T-cell (primary cell): ENCODE measurements around the gene OR6A2. TPM values are rescaled to one million over a fixed set of nuclear protein-coding genes. Genes with fewer than 3 reads are reported as not detected.

Source experiments
- ATAC-seq, 4 experiments: fragments of 200-7000 bp in 3 of 4; fragments of 150-1000 bp in 1 of 4; cut with Tn5 transposase; replicated peaks in 1 of 4; 1 replicate in 3 of 4; 2 replicates in 1 of 4; pipeline ENCODE4 v1.10.0; 2021; ENCODE audit warnings: moderate library complexity in 3 of 4, mild to moderate bottlenecking in 2 of 4, moderate number of reproducible peaks in 1 of 4
- CTCF ChIA-PET, 2 donors: fragments of 300-600 bp; sonication (Branson Sonifier 250); formaldehyde crosslinking; loops; one replicate each; lab custom pipeline; 2022; ENCODE audit warnings: antibody characterized with exemption in 2 of 2; lab: Charles Lee
- POLR2A ChIA-PET, 2 donors: fragments of 300-600 bp; sonication (Branson Sonifier 250); formaldehyde crosslinking; loops; one replicate each; lab custom pipeline; 2022; ENCODE audit warnings: antibody characterized with exemption in 2 of 2; lab: Charles Lee
- DNase-seq, 35 experiments: peaks; one replicate each; pipeline versions ENCODE4 v3.0.0 to v3.0.0-alpha.2; 2013 to 2023
- H3K27ac ChIP-seq: one replicate; pipeline ENCODE4 v1.5.1; 2013; ENCODE audit warnings: low read length
- H3K27me3 ChIP-seq, 2 experiments: replicated peaks in 1 of 2; 1 replicate in 1 of 2; 2 replicates in 1 of 2; pipeline versions ENCODE4 v1.6.1 to v1.7.0; 2013; ENCODE audit warnings: low read length in 1 of 2, mixed read lengths in 1 of 2; ENCODE audit not compliant: control insufficient read depth in 2 of 2, insufficient read depth in 2 of 2; ENCODE audit errors: extremely low read depth in 1 of 2
- H3K36me3 ChIP-seq, 2 donors: 1 replicate in 1 of 2; 2 replicates in 1 of 2; pipeline versions ENCODE4 v1.6.1 to v1.7.0; 2013; ENCODE audit warnings: low read length in 1 of 2; ENCODE audit not compliant: control insufficient read depth in 2 of 2, insufficient read depth in 1 of 2; ENCODE audit errors: extremely low read depth in 1 of 2
- H3K4me1 ChIP-seq, 2 experiments: 1 replicate in 1 of 2; 2 replicates in 1 of 2; pipeline versions ENCODE4 v1.6.1 to v1.7.0; 2013; ENCODE audit warnings: low read length in 2 of 2, mixed read lengths in 1 of 2; ENCODE audit not compliant: insufficient read depth in 2 of 2, control insufficient read depth in 1 of 2; ENCODE audit errors: extremely low read depth in 1 of 2
- H3K4me3 ChIP-seq, 2 donors: 1 replicate in 1 of 2; 2 replicates in 1 of 2; pipeline versions ENCODE4 v1.5.1 to v1.7.0; 2013; ENCODE audit warnings: mild to moderate bottlenecking in 2 of 2, low read length in 1 of 2, moderate library complexity in 1 of 2; ENCODE audit not compliant: control insufficient read depth in 1 of 2; ENCODE audit errors: extremely low read depth in 1 of 2
- H3K9me3 ChIP-seq: 2 replicates; pipeline ENCODE4 v1.7.0; 2013
- H3K27ac Mint-ChIP-seq, 2 donors: one replicate each; pipeline ENCODE4 v1.8.0; 2020 to 2021; ENCODE audit warnings: mild to moderate bottlenecking in 2 of 2, mixed read lengths in 2 of 2
- H3K27me3 Mint-ChIP-seq, 2 donors: one replicate each; pipeline ENCODE4 v1.8.0; 2021 to 2022; ENCODE audit warnings: mixed read lengths in 2 of 2
- H3K36me3 Mint-ChIP-seq: one replicate; pipeline ENCODE4 v1.8.0; 2021; ENCODE audit warnings: mixed read lengths
- H3K4me1 Mint-ChIP-seq, 3 donors: one replicate each; pipeline ENCODE4 v1.8.0; 2020 to 2022; ENCODE audit warnings: mixed read lengths in 3 of 3, mild to moderate bottlenecking in 1 of 3
- H3K4me3 Mint-ChIP-seq, 3 donors: one replicate each; pipeline ENCODE4 v1.8.0; 2020 to 2022; ENCODE audit warnings: mild to moderate bottlenecking in 3 of 3, mixed read lengths in 3 of 3, moderate library complexity in 3 of 3
- H3K9me3 Mint-ChIP-seq, 3 donors: one replicate each; pipeline ENCODE4 v1.8.0; 2020 to 2022; ENCODE audit warnings: mixed read lengths in 3 of 3
- WGBS: methylation state at CpG from one replicate; pipeline ENCODE4 v1.1.5; 2013; ENCODE audit warnings: missing lambda C conversion rate; ENCODE audit not compliant: insufficient coverage; 5-methylcytosine and 5-hydroxymethylcytosine counted together
- total RNA-seq, 35 experiments: library from RNA in 6 of 35; stranded (reverse) in 6 of 35; fragments of 120-200 nt in 1 of 35; gene quantifications; one replicate each; pipeline versions ENCODE4 v1.2.1 to v1.2.4 and lab custom pipeline; 2013 to 2026

OR6A2 gene
- total RNA-seq (under 1 TPM in 1 of 5 donors, not detected in 4; 0.35 TPM), total RNA-seq (lab: John Stamatoyannopoulos, UW) (0 to 0.10 (median 0) reads per million in 29 experiments)
- total RNA-seq (2013), result 0.11 TPM

DNA sequence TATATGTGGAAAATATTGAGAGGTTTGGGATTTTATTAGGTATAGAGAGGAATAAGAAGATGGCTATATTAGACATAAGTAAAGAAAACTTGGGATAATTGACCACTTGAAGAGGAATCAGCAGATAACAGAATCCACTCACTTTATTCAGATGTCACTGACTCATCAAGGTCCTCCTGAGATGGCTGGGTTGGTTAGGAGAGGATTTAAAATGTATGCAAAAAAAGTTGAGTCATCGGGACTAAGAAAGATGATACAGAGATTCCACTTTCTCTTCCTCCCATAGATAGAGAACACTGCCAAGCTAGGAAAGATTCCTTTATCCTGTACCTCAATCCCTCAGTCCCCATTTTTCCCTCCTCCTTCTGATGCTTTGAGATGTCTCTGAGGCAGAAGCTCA lies at the start of gene OR6A2:
Gene OR6A2, minus strand, starts transcription at position 288 of the 400 bp plus-strand sequence. CDS start 3,981 bp downstream, outside the sequence.
- no CpG with 5 or more reads among the region's 1 CpG for WGBS
- no peaks in the 10 kb centered on the region for H3K36me3 ChIP-seq
- Mint-ChIP-seq H3K36me3 (peaks cover 7% of the 10 kb centered on the region), H3K27me3 (peaks cover 0 to 5% of the 10 kb centered on the region in 2 donors), H3K4me3 (no peak within 1 kb of the TSS), H3K9me3 (peaks cover 10 to 14% (median 10%) of the 10 kb centered on the region in 3 donors), H3K27ac (no peak within 1 kb of the TSS), H3K4me1 (no peaks in the 10 kb centered on the region)
- H3K27ac ChIP-seq, result no peak within 1 kb of the TSS
- no peak for DNase-seq
- H3K4me1 ChIP-seq, result no peaks in the 10 kb centered on the region
- no peaks in the 10 kb centered on the region for H3K9me3 ChIP-seq
- POLR2A ChIA-PET, result no interaction called here
- H3K4me3 ChIP-seq, result no peak within 1 kb of the TSS
- H3K27me3 ChIP-seq, result no peaks in the 10 kb centered on the region
- CTCF ChIA-PET, result no interaction called here
- ATAC-seq, result no peak

DNA sequence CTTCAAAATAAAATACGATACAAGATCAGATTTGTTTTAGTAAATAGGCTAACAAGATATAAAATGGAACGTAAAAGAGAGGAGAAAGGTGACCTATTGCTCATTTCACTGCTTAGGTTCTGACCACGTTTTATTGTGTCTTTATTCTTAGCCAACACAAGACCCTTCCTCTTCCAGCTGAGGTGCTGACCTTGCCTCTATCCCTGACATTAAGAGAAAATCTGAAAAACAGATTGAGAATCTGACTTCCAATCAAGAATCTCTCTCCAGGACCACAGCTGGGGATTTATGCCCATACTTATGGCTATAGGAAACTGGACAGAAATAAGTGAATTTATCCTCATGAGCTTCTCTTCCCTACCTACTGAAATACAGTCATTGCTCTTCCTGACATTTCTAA lies 45.9 kb upstream of the OR6A2 start, which contains the start of gene OR10A5:
Gene OR10A5, plus strand, starts transcription at position 301 of the 400 bp plus-strand sequence. Its CDS starts 0 bp downstream, at position 301.
- no peaks in the 10 kb centered on the region for H3K36me3 ChIP-seq
- no peak for DNase-seq
- H3K4me3 Mint-ChIP-seq, result no peak within 1 kb of the TSS
- no peak within 1 kb of the TSS for H3K4me3 ChIP-seq
- H3K27me3 ChIP-seq, result peaks cover 0 to 12% of the 10 kb centered on the region in 2 experiments
- peaks cover 14 to 43% of the 10 kb centered on the region in 2 donors for H3K27me3 Mint-ChIP-seq
- no peak within 1 kb of the TSS for H3K27ac Mint-ChIP-seq
- CTCF ChIA-PET, result no interaction called here
- 90% methylated on average over 2 of the region's 3 CpGs for WGBS
- H3K4me1 ChIP-seq, result no peaks in the 10 kb centered on the region
- H3K36me3 Mint-ChIP-seq, result no peaks in the 10 kb centered on the region
- no peak within 1 kb of the TSS for H3K27ac ChIP-seq
- H3K9me3 Mint-ChIP-seq, result peaks cover 0 to under 1% (median 0%) of the 10 kb centered on the region in 3 donors
- POLR2A ChIA-PET, result no interaction called here
- H3K9me3 ChIP-seq, result no peaks in the 10 kb centered on the region
- no peaks in the 10 kb centered on the region for H3K4me1 Mint-ChIP-seq
- ATAC-seq, result no peak

DNA sequence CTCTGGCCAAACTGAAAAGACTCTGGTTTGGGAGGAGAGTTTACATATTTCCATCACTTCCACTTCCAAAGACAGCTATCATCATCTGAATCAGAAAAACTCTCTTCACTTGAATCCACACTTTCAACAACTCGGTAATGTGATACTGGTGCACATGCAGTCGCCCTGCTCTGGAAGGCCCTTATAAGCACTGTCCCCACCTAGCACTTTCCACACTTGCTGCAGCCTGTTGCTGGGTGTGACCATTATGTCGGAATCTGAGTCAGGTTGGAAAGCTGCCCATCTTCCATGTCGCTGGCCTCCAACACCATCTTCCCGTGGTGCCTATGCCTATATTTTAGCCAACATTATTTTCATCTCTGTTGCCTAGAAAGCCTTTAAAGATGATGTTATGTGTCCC lies 44.9 kb upstream of the OR6A2 start:
- Histone ChIP-seq H3K27me3 (peaks cover 0 to 13% of the 10 kb centered on the region in 2 experiments), H3K36me3 (no peaks in the 10 kb centered on the region), H3K4me1 (no peaks in the 10 kb centered on the region), H3K9me3 (no peaks in the 10 kb centered on the region), H3K4me3 (no peak overlapping the region), H3K27ac (no peak overlapping the region)
- POLR2A ChIA-PET, result interaction anchor here in 1 of 2 donors (0.7 kb wide), 1 partner anchor 575 kb away, joined by 3 read pairs; no protein-coding TSS in a partner anchor
- no peak overlapping the region for H3K27ac Mint-ChIP-seq
- no peaks in the 10 kb centered on the region for H3K36me3 Mint-ChIP-seq
- H3K9me3 Mint-ChIP-seq, result no peaks in the 10 kb centered on the region
- H3K4me1 Mint-ChIP-seq, result no peaks in the 10 kb centered on the region
- DNase-seq (no peak), ATAC-seq (no peak)
- peaks cover 11 to 43% of the 10 kb centered on the region in 2 donors for H3K27me3 Mint-ChIP-seq
- 90% methylated on average over 2 of the region's 5 CpGs for WGBS
- CTCF ChIA-PET, result no interaction called here
- H3K4me3 Mint-ChIP-seq, result no peak overlapping the region

DNA sequence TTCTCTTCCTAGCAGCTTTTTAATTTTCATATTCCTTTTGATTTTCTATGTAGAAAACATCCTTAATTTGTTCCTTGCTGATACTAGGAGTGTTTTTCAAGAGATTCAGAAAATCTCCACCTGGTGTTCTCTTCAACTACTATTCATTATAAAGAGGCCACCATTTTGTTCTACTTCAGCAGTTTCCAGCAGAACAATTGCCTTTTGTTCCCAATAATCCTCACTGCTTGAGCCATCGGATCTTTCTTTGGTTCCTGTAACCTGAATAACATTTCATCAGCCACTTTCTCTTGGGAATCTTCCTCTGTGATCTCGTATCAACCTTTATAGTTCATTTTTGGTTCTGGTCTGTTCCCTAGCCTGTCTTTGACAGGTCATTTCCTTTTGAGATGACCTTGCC lies 44.2 kb upstream of the OR6A2 start:
- CTCF ChIA-PET, result no interaction called here

DNA sequence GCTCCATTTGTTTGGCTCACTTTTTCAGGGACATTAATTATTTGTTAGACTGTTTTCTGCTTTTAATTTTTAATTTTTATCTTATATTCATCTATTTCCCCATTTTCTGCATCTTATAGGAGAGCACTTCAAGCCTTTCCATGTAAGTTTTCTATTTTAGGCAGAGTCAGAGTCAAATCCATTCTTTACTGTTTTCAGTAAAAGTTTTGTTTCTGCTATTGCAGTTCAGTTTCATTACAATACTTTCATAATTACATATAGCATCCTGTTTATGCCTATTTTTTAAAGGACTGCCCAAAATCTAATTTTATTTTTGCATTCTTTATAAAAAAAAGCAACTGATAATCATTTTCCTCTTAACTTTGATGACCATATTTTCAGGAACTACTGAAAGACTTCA lies 42.2 kb upstream of the OR6A2 start:
- Histone ChIP-seq H3K4me1 (no peaks in the 10 kb centered on the region), H3K36me3 (no peaks in the 10 kb centered on the region), H3K4me3 (no peak overlapping the region), H3K27ac (no peak overlapping the region), H3K27me3 (peaks cover 0 to 10% of the 10 kb centered on the region in 2 experiments), H3K9me3 (no peaks in the 10 kb centered on the region)
- no peaks in the 10 kb centered on the region for H3K36me3 Mint-ChIP-seq
- H3K4me3 Mint-ChIP-seq, result no peak overlapping the region
- H3K4me1 Mint-ChIP-seq, result no peaks in the 10 kb centered on the region
- ATAC-seq, result no peak
- no peak overlapping the region for H3K27ac Mint-ChIP-seq
- ChIA-PET POLR2A (no interaction called here), CTCF (no interaction called here)
- no peak for DNase-seq
- H3K9me3 Mint-ChIP-seq, result no peaks in the 10 kb centered on the region
- H3K27me3 Mint-ChIP-seq, result peaks cover 11 to 36% of the 10 kb centered on the region in 2 donors

More for the DNA sequence above, 44.2 kb upstream of the OR6A2 start:
- POLR2A ChIA-PET, result no interaction called here
- H3K27ac ChIP-seq, result no peak overlapping the region
- H3K27me3 Mint-ChIP-seq, result peaks cover 11 to 43% of the 10 kb centered on the region in 2 donors
- no peak overlapping the region for H3K4me3 ChIP-seq
- H3K36me3 ChIP-seq, result no peaks in the 10 kb centered on the region
- WGBS, result 91% methylated on average over 2 of the region's 2 CpGs
- no peaks in the 10 kb centered on the region for H3K9me3 Mint-ChIP-seq
- H3K4me1 ChIP-seq, result no peaks in the 10 kb centered on the region
- DNase-seq (no peak), ATAC-seq (no peak)
- H3K36me3 Mint-ChIP-seq, result no peaks in the 10 kb centered on the region
- peaks cover 0 to 12% of the 10 kb centered on the region in 2 experiments for H3K27me3 ChIP-seq
- H3K9me3 ChIP-seq, result no peaks in the 10 kb centered on the region
- H3K4me3 Mint-ChIP-seq, result no peak overlapping the region
- H3K27ac Mint-ChIP-seq, result no peak overlapping the region
- no peaks in the 10 kb centered on the region for H3K4me1 Mint-ChIP-seq

DNA sequence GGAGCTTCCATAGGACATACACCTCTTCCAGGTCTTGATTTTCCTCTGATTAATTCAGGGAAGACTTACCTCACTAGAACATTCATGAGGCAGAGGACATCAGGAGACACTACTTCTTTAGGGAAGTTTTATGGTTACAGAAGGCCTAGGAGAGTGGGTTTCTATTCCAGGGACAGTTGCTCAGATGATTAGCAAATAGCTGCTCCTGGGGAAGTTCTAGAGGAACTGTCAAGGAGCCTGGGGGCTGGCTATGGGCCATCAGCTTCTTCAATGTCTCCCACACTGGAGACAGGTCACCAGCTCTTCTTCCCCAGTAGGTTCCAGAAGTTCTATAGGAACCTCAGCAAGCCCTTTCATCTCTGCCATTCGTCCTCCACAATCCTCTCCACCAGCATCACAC lies 34.5 kb upstream of the OR6A2 start:
- WGBS, result no CpG with 5 or more reads among the region's 1 CpG
- CTCF ChIA-PET, result interaction anchor here in 1 of 2 donors (0.9 kb wide), 1 partner anchor 22 kb away, joined by 3 read pairs; no protein-coding TSS in a partner anchor
- DNase-seq (no peak), ATAC-seq (no peak)
- Histone ChIP-seq H3K36me3 (no peaks in the 10 kb centered on the region), H3K4me3 (no peak overlapping the region), H3K4me1 (no peaks in the 10 kb centered on the region), H3K27ac (no peak overlapping the region), H3K9me3 (no peaks in the 10 kb centered on the region), H3K27me3 (peaks cover 0 to 2% of the 10 kb centered on the region in 2 experiments)
- Mint-ChIP-seq H3K9me3 (no peaks in the 10 kb centered on the region), H3K36me3 (no peaks in the 10 kb centered on the region), H3K4me3 (no peak overlapping the region), H3K4me1 (no peaks in the 10 kb centered on the region), H3K27ac (no peak overlapping the region), H3K27me3 (peaks cover 5 to 8% of the 10 kb centered on the region in 2 donors)
- POLR2A ChIA-PET, result interaction anchor here in 1 of 2 donors (0.6 kb wide), 1 partner anchor 45 kb away, joined by 3 read pairs; no protein-coding TSS in a partner anchor
